ENCODE data around the gene DCAF12. TPM values are rescaled to one million over a fixed set of nuclear protein-coding genes. Genes with fewer than 3 reads are reported as not detected.
A peak's percentile ranks its signal among the peaks of the same experiment; 100 is the strongest.
"Not testable (repeated sequence)": the region's sequence is repeated elsewhere in the genome, so short reads cannot be mapped to it uniquely, and the experiment has no call there.

The DCAF12 gene
- total RNA-seq, 2 experiments from 2014 or later: 51.1 to 56.7 TPM

- Mint-ChIP-seq H3K27ac (peak overlapping the region; percentile 99), H3K4me3 (peak overlapping the region; percentile 95), H3K9me3 (ENCODE audit: insufficient read depth) (no peaks in the 10 kb centered on the region), H3K36me3 (ENCODE audit: low read depth) (peaks cover 7% of the 10 kb centered on the region), H3K27me3 (ENCODE audit: low read depth) (no peaks in the 10 kb centered on the region), H3K4me1 (ENCODE audit: low read depth) (peaks cover 49% of the 10 kb centered on the region)
- ATAC-seq (no peak), DNase-seq (no peak)
- ChIA-PET POLR2A (interaction anchor here (1.7 kb wide), 3 partner anchors 24 to 232 kb away, joined by 7 to 13 read pairs (median 10); partner anchors contain the start of gene UBAP1), CTCF (interaction anchor here (0.7 to 1.7 kb wide), 4 partner anchors 16 to 128 kb away, joined by 3 to 7 read pairs (median 4); no protein-coding TSS in a partner anchor)
These were observed 76.7 kb downstream of the DCAF12 start for GRCh38 chr9:34049630-34050384.

DNA sequence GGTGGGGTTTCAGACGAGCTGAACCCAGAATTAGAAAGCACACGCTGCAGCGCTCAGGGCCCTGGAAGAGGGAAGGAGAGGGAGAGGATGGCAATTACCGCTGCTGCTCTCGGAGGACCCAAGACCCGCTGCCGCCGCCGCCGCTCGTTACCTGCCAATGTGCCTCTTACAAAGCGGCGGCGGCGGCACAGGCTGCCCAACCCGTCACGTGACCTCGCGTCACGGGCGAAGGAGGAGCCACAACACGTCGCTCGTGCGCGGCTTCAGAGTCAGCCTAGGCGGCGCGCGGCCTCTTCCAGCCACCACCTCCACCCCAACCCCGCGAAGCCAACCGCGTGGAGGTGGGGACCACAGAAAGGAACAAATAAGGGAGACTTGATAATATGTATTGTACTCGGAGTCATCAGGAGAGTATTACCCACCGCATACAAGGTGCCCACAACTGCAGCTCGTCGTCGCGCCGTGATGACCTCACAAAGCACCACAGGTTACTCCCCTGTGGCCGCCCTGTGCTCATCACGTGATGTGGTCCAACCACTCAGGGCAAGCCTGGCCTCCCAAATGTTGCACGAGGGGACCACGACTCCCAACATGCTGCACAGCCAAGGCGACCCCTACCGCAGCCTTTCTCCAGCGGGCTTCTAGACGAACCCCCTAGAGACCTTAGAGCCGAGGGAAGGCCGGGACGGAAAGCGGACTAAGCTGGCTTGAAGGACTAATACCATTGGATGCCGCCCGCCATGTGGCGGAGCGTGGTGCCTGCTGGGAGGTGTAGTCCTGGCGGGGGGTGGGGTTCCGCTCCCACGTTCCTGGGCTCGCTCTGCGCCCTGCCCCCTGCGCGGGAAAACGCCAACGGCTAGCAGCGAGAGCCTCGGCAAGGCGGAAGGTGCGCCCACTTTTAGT, 77.5 kb downstream of the DCAF12 start, which contains the start of gene UBAP2:
UBAP2 (minus strand) TSS at position 161 of the 903 bp plus-strand sequence. CDS start 31,739 bp downstream, outside the sequence.
- H3K4me3 Mint-ChIP-seq: peak within 1 kb of the TSS; percentile 95
- H3K27me3 Mint-ChIP-seq (ENCODE audit: low read depth): no peaks in the 10 kb centered on the region
- CTCF ChIA-PET: interaction anchor here (0.5 to 1.7 kb wide), 6 partner anchors 24 to 1048 kb away, joined by 3 to 7 read pairs (median 3); no protein-coding TSS in a partner anchor
- H3K9me3 Mint-ChIP-seq (ENCODE audit: insufficient read depth): no peaks in the 10 kb centered on the region
- DNase-seq (peak; percentile 98), ATAC-seq (peak; percentile 86)
- peaks cover 7% of the 10 kb centered on the region for H3K36me3 Mint-ChIP-seq (ENCODE audit: low read depth)
- POLR2A ChIA-PET: interaction anchor here (0.6 to 1.9 kb wide), 9 partner anchors 18 to 594 kb away, joined by 3 to 13 read pairs (median 4); partner anchors contain the start of gene UBAP1
- H3K4me1 Mint-ChIP-seq (ENCODE audit: low read depth): peaks cover 49% of the 10 kb centered on the region
- peak within 1 kb of the TSS; percentile 99 for H3K27ac Mint-ChIP-seq

DNA sequence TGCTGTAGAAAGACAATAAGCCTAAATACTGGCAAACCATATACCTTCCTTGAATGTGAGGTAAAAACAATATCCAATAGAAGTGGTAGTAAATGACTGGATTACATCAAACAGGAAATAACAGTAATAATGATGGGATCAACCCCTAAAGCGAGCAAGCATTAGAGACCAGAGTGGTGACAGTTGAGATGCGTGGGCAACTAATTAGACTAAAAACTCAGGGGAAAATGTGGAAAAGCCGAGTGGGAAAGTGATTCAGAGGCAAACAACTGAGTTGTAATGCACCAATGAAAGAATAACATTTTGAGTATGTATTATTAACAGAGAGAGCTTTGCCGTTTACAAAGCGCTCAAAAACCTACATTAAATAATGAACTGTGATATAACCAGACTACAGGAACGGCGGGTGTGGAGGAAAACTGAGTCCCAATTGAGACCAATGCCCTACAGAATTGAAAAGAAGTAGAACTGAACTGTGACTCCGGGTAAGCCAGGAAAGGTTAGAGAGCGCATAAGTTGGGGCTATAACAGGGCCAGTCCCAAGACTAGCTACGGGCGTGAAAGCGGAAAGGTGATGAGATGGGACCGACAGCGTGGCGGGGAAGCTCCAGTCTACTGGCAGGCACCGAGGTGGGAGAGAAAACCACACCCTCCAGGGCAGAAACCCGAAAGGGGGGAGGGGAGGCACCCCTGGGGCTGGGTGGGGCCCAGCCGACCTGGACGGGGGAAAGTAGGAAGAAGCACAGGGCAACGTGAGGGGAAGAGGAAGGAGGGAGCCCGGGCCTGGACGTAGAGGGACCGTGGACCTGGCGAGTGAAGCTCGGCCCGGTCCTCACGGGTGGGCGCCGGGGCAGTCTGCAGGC, 78.4 kb downstream of the DCAF12 start:
- Mint-ChIP-seq H3K36me3 (ENCODE audit: low read depth) (peaks cover 7% of the 10 kb centered on the region), H3K4me3 (peak overlapping the region; percentile 95), H3K27ac (peak overlapping the region; percentile 99), H3K4me1 (ENCODE audit: low read depth) (peaks cover 45% of the 10 kb centered on the region), H3K27me3 (ENCODE audit: low read depth) (no peaks in the 10 kb centered on the region), H3K9me3 (ENCODE audit: insufficient read depth) (no peaks in the 10 kb centered on the region)
- ChIA-PET CTCF (interaction anchor here (0.5 to 1.7 kb wide), 7 partner anchors 22 to 1049 kb away, joined by 3 to 6 read pairs (median 3); no protein-coding TSS in a partner anchor), POLR2A (interaction anchor here (0.6 to 1.9 kb wide), 9 partner anchors 19 to 595 kb away, joined by 3 to 13 read pairs (median 4); partner anchors contain the start of gene UBAP1)
- DNase-seq: peak; percentile 69
- peak; percentile 35 for ATAC-seq

GRCh38 chr9:34046784-34047379, 79.6 kb downstream of the DCAF12 start:
- Mint-ChIP-seq H3K4me3 (peak overlapping the region; percentile 95), H3K9me3 (ENCODE audit: insufficient read depth) (no peaks in the 10 kb centered on the region)

GRCh38 chr9:34045903-34046302, 80.6 kb downstream of the DCAF12 start:
- Mint-ChIP-seq H3K4me3 (no peak overlapping the region), H3K27me3 (ENCODE audit: low read depth) (no peaks in the 10 kb centered on the region), H3K36me3 (ENCODE audit: low read depth) (peaks cover 20% of the 10 kb centered on the region), H3K4me1 (ENCODE audit: low read depth) (peaks cover 33% of the 10 kb centered on the region), H3K27ac (peak overlapping the region; percentile 10), H3K9me3 (ENCODE audit: insufficient read depth) (no peaks in the 10 kb centered on the region)
- POLR2A ChIA-PET: no interaction called here
- CTCF ChIA-PET: interaction anchor here (0.9 kb wide), 1 partner anchor 28 kb away, joined by 3 read pairs; no protein-coding TSS in a partner anchor
- no peak for DNase-seq
- no peak for ATAC-seq

More at GRCh38 chr9:34046784-34047379, 79.6 kb downstream of the DCAF12 start:
- ChIA-PET POLR2A (no interaction called here), CTCF (interaction anchor here (1.0 kb wide), 1 partner anchor 233 kb away, joined by 3 read pairs; no protein-coding TSS in a partner anchor)
- DNase-seq: no peak
- Mint-ChIP-seq H3K27ac (peak overlapping the region; percentile 53), H3K36me3 (ENCODE audit: low read depth) (peaks cover 16% of the 10 kb centered on the region), H3K4me1 (ENCODE audit: low read depth) (peaks cover 34% of the 10 kb centered on the region), H3K27me3 (ENCODE audit: low read depth) (no peaks in the 10 kb centered on the region)
- no peak for ATAC-seq

DNA sequence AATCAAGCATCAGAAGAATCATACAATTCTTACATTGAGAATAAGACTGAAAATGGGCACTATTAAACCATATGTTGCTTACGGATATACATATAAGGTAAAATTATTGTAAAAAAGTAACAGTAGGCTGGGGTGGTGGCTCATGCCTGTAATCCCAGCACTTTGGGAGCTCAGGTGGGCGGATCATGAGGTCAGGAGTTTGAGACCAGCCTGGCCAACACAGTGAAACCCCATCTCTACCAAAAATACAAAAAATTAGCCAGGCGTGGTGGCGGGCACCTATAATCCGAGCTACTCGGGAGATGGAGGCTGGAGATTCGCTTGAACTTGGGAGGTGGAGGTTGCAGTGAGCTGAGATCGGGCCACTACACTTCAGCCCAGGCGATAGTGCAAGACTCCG, 84.4 kb downstream of the DCAF12 start:
- ATAC-seq; H3K27me3 Mint-ChIP-seq (ENCODE audit: low read depth); POLR2A ChIA-PET; H3K27ac Mint-ChIP-seq; CTCF ChIA-PET; H3K4me3 Mint-ChIP-seq; DNase-seq; H3K9me3 Mint-ChIP-seq (ENCODE audit: insufficient read depth): not testable (repeated sequence)
- Mint-ChIP-seq H3K4me1 (ENCODE audit: low read depth) (peaks cover 16% of the 10 kb centered on the region), H3K36me3 (ENCODE audit: low read depth) (peaks cover 27% of the 10 kb centered on the region)

GRCh38 chr9:34038851-34039250, 87.6 kb downstream of the DCAF12 start:
- H3K27me3 Mint-ChIP-seq (ENCODE audit: low read depth); H3K27ac Mint-ChIP-seq; ATAC-seq; CTCF ChIA-PET; H3K4me3 Mint-ChIP-seq; POLR2A ChIA-PET; DNase-seq; H3K9me3 Mint-ChIP-seq (ENCODE audit: insufficient read depth); H3K4me1 Mint-ChIP-seq (ENCODE audit: low read depth): not testable (repeated sequence)
- peaks cover 34% of the 10 kb centered on the region for H3K36me3 Mint-ChIP-seq (ENCODE audit: low read depth)

GRCh38 chr9:34037626-34038025, 88.9 kb downstream of the DCAF12 start:
- ATAC-seq (no peak), DNase-seq (no peak)
- POLR2A ChIA-PET: no interaction called here
- CTCF ChIA-PET: no interaction called here
- Mint-ChIP-seq H3K27me3 (ENCODE audit: low read depth) (no peaks in the 10 kb centered on the region), H3K9me3 (ENCODE audit: insufficient read depth) (no peaks in the 10 kb centered on the region), H3K4me3 (no peak overlapping the region), H3K36me3 (ENCODE audit: low read depth) (peaks cover 33% of the 10 kb centered on the region), H3K4me1 (ENCODE audit: low read depth) (peaks cover 8% of the 10 kb centered on the region), H3K27ac (no peak overlapping the region)

DNA sequence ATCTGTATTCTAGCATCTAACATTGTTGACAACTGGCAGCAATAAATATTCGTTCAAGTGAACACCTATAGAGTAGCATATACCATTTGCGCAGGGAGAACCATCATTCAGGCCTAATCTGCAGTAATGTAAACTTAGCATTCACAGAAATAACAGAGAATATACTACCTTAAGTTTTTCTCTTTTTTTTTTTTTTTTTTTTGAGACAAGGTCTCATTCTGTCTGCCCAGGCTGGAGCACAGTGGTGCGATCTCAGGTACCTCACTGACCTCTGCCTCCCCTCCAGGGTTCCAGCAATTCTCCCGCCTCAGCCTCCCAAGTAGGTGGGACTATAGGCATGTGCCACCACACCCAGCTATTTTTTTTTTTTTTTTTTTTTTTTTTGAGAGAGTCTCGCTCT, 89.9 kb downstream of the DCAF12 start:
- ChIA-PET POLR2A (no interaction called here), CTCF (no interaction called here)
- H3K27me3 Mint-ChIP-seq (ENCODE audit: low read depth): no peaks in the 10 kb centered on the region
- H3K36me3 Mint-ChIP-seq (ENCODE audit: low read depth): peaks cover 33% of the 10 kb centered on the region
- ATAC-seq (no peak), DNase-seq (no peak)
- no peak overlapping the region for H3K4me3 Mint-ChIP-seq
- H3K27ac Mint-ChIP-seq: no peak overlapping the region
- H3K9me3 Mint-ChIP-seq (ENCODE audit: insufficient read depth): no peaks in the 10 kb centered on the region
- peaks cover 10% of the 10 kb centered on the region for H3K4me1 Mint-ChIP-seq (ENCODE audit: low read depth)
